ENCODE data around the gene CLECL1. TPM values are rescaled to one million over a fixed set of nuclear protein-coding genes. Genes with fewer than 3 reads are reported as not detected.
"Not testable (repeated sequence)": the region's sequence is repeated elsewhere in the genome, so short reads cannot be mapped to it uniquely, and the experiment has no call there.

CLECL1 gene
- total RNA-seq, 3 donors from 2014 or later, result 9.8 to 14.8 (median 12.1) TPM

- no peak overlapping the region for H3K4me3 Mint-ChIP-seq
- peak; percentile 55 to 62 for ATAC-seq
- no peak for DNase-seq
- no peaks in the 10 kb centered on the region for H3K9me3 Mint-ChIP-seq
- peaks cover 26% of the 10 kb centered on the region for H3K4me1 Mint-ChIP-seq (ENCODE audit: low read depth)
- no peaks in the 10 kb centered on the region for H3K27me3 Mint-ChIP-seq (ENCODE audit: low read depth)
- no peaks in the 10 kb centered on the region for H3K36me3 Mint-ChIP-seq (ENCODE audit: insufficient read depth)
Measured at GRCh38 chr12:9719790-9720189, 13.1 kb downstream of the CLECL1 start.

GRCh38 chr12:9718968-9719367, 13.9 kb downstream of the CLECL1 start:
- Mint-ChIP-seq H3K27me3 (ENCODE audit: low read depth) (no peaks in the 10 kb centered on the region), H3K4me3 (no peak overlapping the region)
- ATAC-seq, result no peak

DNA sequence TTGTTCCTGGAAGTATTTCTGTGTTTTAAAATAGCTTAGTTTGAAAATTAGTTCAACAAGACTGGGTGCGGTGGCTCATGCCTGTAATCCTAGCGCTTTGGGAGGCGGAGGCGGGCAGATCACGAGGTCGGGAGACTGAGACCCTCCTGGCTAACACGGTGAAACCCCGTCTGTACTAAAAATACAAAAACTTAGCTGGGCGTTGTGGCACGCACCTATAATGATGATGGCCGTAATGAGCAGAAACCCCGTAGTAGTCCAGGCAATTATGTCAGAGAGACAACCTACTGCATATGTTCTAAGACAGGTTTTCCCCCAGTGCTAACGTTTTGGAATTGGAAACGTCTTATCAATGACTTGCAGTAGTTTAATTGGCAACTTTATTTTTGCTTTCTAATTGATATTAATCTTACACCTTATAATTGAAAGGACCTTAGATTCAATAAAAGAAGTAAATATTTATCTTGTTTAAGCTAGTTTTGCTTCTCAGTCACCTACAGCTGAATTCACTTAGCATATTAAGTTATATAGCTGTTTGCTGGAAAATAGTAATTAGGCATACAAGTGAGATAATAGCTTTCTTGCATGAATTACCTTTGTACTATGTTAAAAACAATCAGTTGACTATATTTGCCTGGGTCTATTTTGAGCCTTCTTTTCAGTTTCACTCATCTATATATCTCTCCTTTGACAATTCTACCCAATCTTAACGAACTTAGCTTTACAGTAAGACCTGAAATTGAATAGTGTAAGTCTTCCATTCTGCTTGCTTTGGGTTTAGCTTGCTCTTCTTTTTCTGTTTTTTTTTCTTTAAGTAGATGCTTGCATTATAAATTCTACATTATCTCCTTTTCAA, 15.6 kb downstream of the CLECL1 start:
- peaks cover 31% of the 10 kb centered on the region for H3K4me1 Mint-ChIP-seq (ENCODE audit: low read depth)
- ATAC-seq (no peak), DNase-seq (no peak)
- H3K9me3 Mint-ChIP-seq, result no peaks in the 10 kb centered on the region
- H3K36me3 Mint-ChIP-seq (ENCODE audit: insufficient read depth), result no peaks in the 10 kb centered on the region
- no peaks in the 10 kb centered on the region for H3K27me3 Mint-ChIP-seq (ENCODE audit: low read depth)
- H3K4me3 Mint-ChIP-seq, result no peak overlapping the region

More at GRCh38 chr12:9718968-9719367, 13.9 kb downstream of the CLECL1 start:
- no peaks in the 10 kb centered on the region for H3K36me3 Mint-ChIP-seq (ENCODE audit: insufficient read depth)
- DNase-seq, result no peak
- H3K4me1 Mint-ChIP-seq (ENCODE audit: low read depth), result peaks cover 26% of the 10 kb centered on the region
- H3K9me3 Mint-ChIP-seq, result no peaks in the 10 kb centered on the region

- DNase-seq; H3K36me3 Mint-ChIP-seq (ENCODE audit: insufficient read depth); H3K9me3 Mint-ChIP-seq; ATAC-seq; H3K27me3 Mint-ChIP-seq (ENCODE audit: low read depth); H3K4me3 Mint-ChIP-seq: not testable (repeated sequence)
- H3K4me1 Mint-ChIP-seq (ENCODE audit: low read depth), result peaks cover 42% of the 10 kb centered on the region
Measured at GRCh38 chr12:9713032-9713558, 19.8 kb downstream of the CLECL1 start.

- DNase-seq, result no peak
- H3K4me1 Mint-ChIP-seq (ENCODE audit: low read depth), result peaks cover 55% of the 10 kb centered on the region
- no peaks in the 10 kb centered on the region for H3K27me3 Mint-ChIP-seq (ENCODE audit: low read depth)
Measured at GRCh38 chr12:9711664-9712063, 21.2 kb downstream of the CLECL1 start.

DNA sequence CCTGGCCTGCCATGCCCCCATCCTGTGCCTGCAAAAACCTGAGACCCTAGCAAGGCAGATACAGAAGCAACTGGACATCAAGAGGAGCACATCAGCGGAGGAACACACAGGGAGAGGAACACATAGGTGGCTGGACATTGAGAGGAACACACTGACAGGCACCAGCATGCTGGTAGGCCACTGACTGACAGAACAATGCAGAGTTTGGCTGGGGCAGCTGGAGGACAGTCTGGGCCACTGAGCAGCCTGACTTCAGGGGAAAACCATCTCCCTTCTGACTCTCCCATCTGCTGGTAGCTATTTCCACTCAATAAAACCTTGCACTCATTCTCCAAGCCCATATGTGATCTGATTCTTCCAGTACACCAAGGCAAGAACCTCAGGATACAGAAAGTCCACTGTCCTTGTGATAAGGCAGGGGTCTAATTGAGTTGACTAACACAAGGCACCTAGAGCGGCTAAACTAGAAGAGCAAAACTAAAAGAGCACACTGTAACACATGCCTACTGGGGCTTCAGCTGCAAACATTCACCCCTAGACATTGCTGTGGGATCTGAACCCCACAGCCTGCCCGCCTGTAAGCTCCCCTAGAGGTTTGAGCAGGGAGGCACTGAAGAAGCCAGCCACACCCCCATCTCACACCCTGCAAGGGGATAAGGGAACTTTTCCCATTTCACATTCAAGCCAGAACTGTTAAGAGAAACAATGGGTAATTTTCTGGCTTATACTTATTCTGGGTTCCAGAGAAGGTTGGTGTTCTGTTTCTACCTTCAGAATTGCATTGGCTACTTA, 22.1 kb downstream of the CLECL1 start:
- peaks cover 5% of the 10 kb centered on the region for H3K36me3 Mint-ChIP-seq (ENCODE audit: insufficient read depth)
- H3K4me3 Mint-ChIP-seq, result no peak overlapping the region
- peaks cover 59% of the 10 kb centered on the region for H3K4me1 Mint-ChIP-seq (ENCODE audit: low read depth)
- ATAC-seq (no peak), DNase-seq (no peak)
- no peaks in the 10 kb centered on the region for H3K27me3 Mint-ChIP-seq (ENCODE audit: low read depth)
- peaks cover 9% of the 10 kb centered on the region for H3K9me3 Mint-ChIP-seq

More at GRCh38 chr12:9711664-9712063, 21.2 kb downstream of the CLECL1 start:
- Mint-ChIP-seq H3K36me3 (ENCODE audit: insufficient read depth) (peaks cover 3% of the 10 kb centered on the region), H3K4me3 (no peak overlapping the region), H3K9me3 (peaks cover under 1% of the 10 kb centered on the region)
- no peak for ATAC-seq

DNA sequence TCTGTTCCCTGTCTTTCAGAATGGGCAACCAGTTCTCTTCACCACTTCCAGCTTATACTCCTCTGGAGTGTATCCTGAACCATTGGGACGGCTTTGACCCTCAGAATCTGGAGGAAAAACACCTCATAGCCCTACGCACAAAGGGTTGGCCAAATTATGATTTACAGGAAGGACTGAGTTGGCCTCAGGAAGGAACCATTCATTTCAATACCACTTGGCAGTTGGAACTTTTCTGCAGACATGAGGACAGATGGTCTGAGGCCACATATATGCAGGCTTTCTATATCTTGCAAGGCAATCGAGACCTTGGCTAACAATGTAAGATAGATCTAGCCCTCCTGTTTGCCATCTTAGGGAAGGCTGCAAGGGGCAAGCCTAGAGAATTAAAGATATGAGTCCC, 24.0 kb downstream of the CLECL1 start:
- Mint-ChIP-seq H3K4me1 (ENCODE audit: low read depth) (peaks cover 65% of the 10 kb centered on the region), H3K36me3 (ENCODE audit: insufficient read depth) (peaks cover 12% of the 10 kb centered on the region), H3K9me3 (peaks cover 20% of the 10 kb centered on the region), H3K27me3 (ENCODE audit: low read depth) (no peaks in the 10 kb centered on the region), H3K4me3 (no peak overlapping the region)
- DNase-seq (no peak), ATAC-seq (no peak)

- DNase-seq, result peak; percentile 60
- Mint-ChIP-seq H3K4me3 (peak overlapping the region; percentile 56), H3K27me3 (ENCODE audit: low read depth) (no peaks in the 10 kb centered on the region), H3K36me3 (ENCODE audit: insufficient read depth) (peaks cover 12% of the 10 kb centered on the region), H3K9me3 (peaks cover 20% of the 10 kb centered on the region), H3K4me1 (ENCODE audit: low read depth) (peaks cover 63% of the 10 kb centered on the region)
- peak; percentile 79 to 85 for ATAC-seq
Measured at GRCh38 chr12:9707864-9708808, 24.8 kb downstream of the CLECL1 start.

DNA sequence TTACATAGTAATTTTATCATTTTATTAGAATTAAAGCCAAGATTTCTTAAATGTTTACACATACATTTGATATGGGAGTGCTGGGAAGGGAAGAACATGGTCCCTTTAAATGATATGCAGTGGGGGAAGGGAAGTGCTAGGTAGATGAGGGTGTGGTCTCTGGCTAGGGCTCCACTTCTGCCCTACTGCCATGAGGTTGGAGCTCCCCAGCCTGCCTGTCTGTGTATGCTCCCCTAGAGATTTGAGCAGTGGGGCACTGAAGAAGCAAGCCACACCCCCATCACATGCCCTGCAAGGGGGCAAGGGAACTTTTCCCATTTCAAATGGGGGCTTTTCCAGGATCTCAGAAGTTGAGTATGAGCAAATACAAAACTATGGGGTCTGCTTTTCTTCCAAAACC, 25.5 kb downstream of the CLECL1 start:
- ATAC-seq, result no peak
- H3K9me3 Mint-ChIP-seq, result peaks cover 22% of the 10 kb centered on the region
- peaks cover 12% of the 10 kb centered on the region for H3K36me3 Mint-ChIP-seq (ENCODE audit: insufficient read depth)
- no peak for DNase-seq
- no peaks in the 10 kb centered on the region for H3K27me3 Mint-ChIP-seq (ENCODE audit: low read depth)
- peak overlapping the region; percentile 56 for H3K4me3 Mint-ChIP-seq
- H3K4me1 Mint-ChIP-seq (ENCODE audit: low read depth), result peaks cover 65% of the 10 kb centered on the region

- peaks cover 68% of the 10 kb centered on the region for H3K4me1 Mint-ChIP-seq (ENCODE audit: low read depth)
- no peaks in the 10 kb centered on the region for H3K27me3 Mint-ChIP-seq (ENCODE audit: low read depth)
- peaks cover 24% of the 10 kb centered on the region for H3K9me3 Mint-ChIP-seq
- peak overlapping the region; percentile 28 for H3K4me3 Mint-ChIP-seq
- H3K36me3 Mint-ChIP-seq (ENCODE audit: insufficient read depth), result peaks cover 12% of the 10 kb centered on the region
- no peak for ATAC-seq
- no peak for DNase-seq
Measured at GRCh38 chr12:9706086-9706685, 26.7 kb downstream of the CLECL1 start.

DNA sequence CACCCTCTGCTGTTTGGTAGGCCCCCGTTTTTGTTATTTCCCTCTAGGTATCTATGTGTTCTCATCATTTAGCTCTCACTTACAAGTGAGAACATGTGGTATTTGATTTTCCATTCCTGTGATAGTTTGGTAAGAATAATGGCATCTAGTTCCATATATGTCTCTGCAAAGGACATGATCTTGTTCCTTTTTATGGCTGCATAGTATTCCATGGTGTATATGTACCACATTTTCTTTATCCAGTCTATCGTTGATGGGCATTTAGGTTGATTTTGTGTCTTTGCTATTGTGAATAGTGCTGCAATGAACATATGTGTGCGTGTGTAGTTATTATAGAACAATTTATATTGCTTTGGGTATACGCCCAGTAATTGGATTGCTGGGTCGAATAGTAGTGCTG, 28.3 kb downstream of the CLECL1 start:
- peaks cover 29% of the 10 kb centered on the region for H3K9me3 Mint-ChIP-seq
- not testable (repeated sequence) for H3K27me3 Mint-ChIP-seq (ENCODE audit: low read depth)

GRCh38 chr12:9702255-9702654, 30.6 kb downstream of the CLECL1 start:
- H3K9me3 Mint-ChIP-seq, result peaks cover 47% of the 10 kb centered on the region
- H3K4me1 Mint-ChIP-seq (ENCODE audit: low read depth), result peaks cover 75% of the 10 kb centered on the region
- no peaks in the 10 kb centered on the region for H3K27me3 Mint-ChIP-seq (ENCODE audit: low read depth)
- DNase-seq, result no peak
- peak overlapping the region; percentile 66 for H3K4me3 Mint-ChIP-seq
- peaks cover 17% of the 10 kb centered on the region for H3K36me3 Mint-ChIP-seq (ENCODE audit: insufficient read depth)
- ATAC-seq, result peak; percentile 23 to 39

More for the DNA sequence above, 28.3 kb downstream of the CLECL1 start:
- peaks cover 12% of the 10 kb centered on the region for H3K36me3 Mint-ChIP-seq (ENCODE audit: insufficient read depth)
- DNase-seq, ATAC-seq, H3K4me3 Mint-ChIP-seq: not testable (repeated sequence)
- H3K4me1 Mint-ChIP-seq (ENCODE audit: low read depth), result peaks cover 78% of the 10 kb centered on the region

DNA sequence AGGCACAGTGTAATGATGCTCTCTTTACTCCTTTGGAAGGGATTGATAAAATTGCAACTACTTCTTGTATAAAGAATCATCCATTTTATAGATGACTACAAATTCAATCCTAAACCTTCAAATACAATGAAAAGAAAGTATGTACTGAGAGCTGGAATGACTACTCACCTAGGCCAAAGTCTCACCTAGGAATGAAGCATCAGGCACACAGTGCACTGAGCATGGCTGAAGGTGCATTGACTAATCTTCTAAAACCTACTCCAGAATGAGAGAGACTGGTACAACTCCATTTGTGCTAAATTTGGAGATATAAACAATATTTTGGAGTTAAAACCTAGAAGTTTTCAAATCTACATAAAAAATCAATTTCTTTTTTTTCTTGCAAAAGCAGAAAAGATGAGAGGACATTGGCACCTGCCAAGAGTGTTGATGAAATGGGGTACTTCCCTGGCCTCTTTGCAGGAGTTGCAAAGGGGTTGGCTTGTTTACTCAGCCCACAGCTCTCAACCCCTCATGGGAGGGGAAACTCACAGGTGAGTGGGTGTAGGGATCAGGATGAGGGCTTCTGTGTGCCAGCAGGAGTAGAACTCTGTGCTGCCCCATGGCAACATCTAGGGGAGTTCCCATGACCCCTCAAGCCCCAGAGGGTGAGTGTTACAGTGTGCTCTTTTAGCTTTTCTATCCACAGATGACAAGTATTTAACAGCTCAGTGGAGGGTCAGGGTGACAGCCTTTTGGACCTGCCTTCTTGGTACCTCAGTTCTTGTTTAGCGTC, 31.3 kb downstream of the CLECL1 start:
- peak overlapping the region; percentile 66 for H3K4me3 Mint-ChIP-seq
- DNase-seq, result peak; percentile 24

More for the DNA sequence above, 31.3 kb downstream of the CLECL1 start:
- H3K27me3 Mint-ChIP-seq (ENCODE audit: low read depth), result no peaks in the 10 kb centered on the region
- peaks cover 20% of the 10 kb centered on the region for H3K36me3 Mint-ChIP-seq (ENCODE audit: insufficient read depth)
- H3K4me1 Mint-ChIP-seq (ENCODE audit: low read depth), result peaks cover 72% of the 10 kb centered on the region
- peak; percentile 56 to 67 for ATAC-seq
- H3K9me3 Mint-ChIP-seq, result peaks cover 47% of the 10 kb centered on the region

Measured in activated T-cell treated with anti-CD3 and anti-CD28 coated beads, Interleukin-2, amount 50 U/mL, for 4 hours (primary cell).